Vagina (tissue), 2 donors: Measurements from ENCODE around the gene NME9. TPM values are rescaled to one million over a fixed set of nuclear protein-coding genes. Genes with fewer than 3 reads are reported as not detected.

Experiments used
- DNase-seq, 2 donors: peaks; one replicate each; pipeline ENCODE4 v3.0.0-alpha.2; 2017; ENCODE audit errors: extremely low spot score in 2 of 2
- H3K27ac ChIP-seq: fragments of 200-600 bp; sonication (generic); one replicate; pipeline ENCODE4 v1.5.1; 2019
- H3K27me3 ChIP-seq: fragments of 200-600 bp; sonication (generic); one replicate; pipeline ENCODE4 v1.5.1; 2019
- H3K36me3 ChIP-seq, 2 donors: fragments of 200-600 bp; sonication (generic); one replicate each; pipeline ENCODE4 v1.5.1; 2017 to 2019
- H3K4me1 ChIP-seq: fragments of 200-600 bp; sonication (generic); one replicate; pipeline ENCODE4 v1.5.1; 2019
- H3K4me3 ChIP-seq, 2 donors: fragments of 200-600 bp; sonication (generic); 1 replicate in 1 of 2; 2 replicates in 1 of 2; pipeline ENCODE4 v1.5.1; 2016 to 2019
- H3K9me3 ChIP-seq: fragments of 200-600 bp; sonication (generic); one replicate; pipeline ENCODE4 v1.5.1; 2019
- POLR2A ChIP-seq, 2 donors: fragments of 450-650 bp; IDR thresholded peaks; one replicate each; pipeline ENCODE4 v1.6.1; 2017; ENCODE audit warnings: antibody characterized with exemption in 2 of 2, mild to moderate bottlenecking in 2 of 2, moderate library complexity in 2 of 2
- POLR2AphosphoS5 ChIP-seq, 2 donors: sonication (generic); formaldehyde crosslinking; IDR thresholded peaks; one replicate each; pipeline ENCODE4 v1.9.0; 2017; ENCODE audit warnings: antibody characterized with exemption in 2 of 2, mild to moderate bottlenecking in 2 of 2, low read depth in 1 of 2; ENCODE audit not compliant: insufficient read depth in 1 of 2
- intact Hi-C: fragments of 100-400 bp; cut with DNase I; formaldehyde crosslinking; loops from one replicate; pipeline ENCODE4 v1.15.1; 2023
- total RNA-seq: library from RNA; depleted of rRNA; stranded (reverse); fragments of >200 nt; gene quantifications from one replicate; pipeline ENCODE4 v1.2.3, GENCODE V29; 2016
- TF ChIP-seq, protein P1 (sequence below), 3 experiments: fragments of 450-650 bp in 2 of 3; fragments of 200-600 bp in 1 of 3; sonication (generic) in 1 of 3; IDR thresholded peaks; one replicate each; pipeline ENCODE4 v1.5.1; 2017 to 2019; ENCODE audit warnings: antibody characterized with exemption in 3 of 3, mild to moderate bottlenecking in 2 of 3, moderate library complexity in 2 of 3

NME9 gene
- total RNA-seq, 1 donor from 2014 or later, result not detected

DNA sequence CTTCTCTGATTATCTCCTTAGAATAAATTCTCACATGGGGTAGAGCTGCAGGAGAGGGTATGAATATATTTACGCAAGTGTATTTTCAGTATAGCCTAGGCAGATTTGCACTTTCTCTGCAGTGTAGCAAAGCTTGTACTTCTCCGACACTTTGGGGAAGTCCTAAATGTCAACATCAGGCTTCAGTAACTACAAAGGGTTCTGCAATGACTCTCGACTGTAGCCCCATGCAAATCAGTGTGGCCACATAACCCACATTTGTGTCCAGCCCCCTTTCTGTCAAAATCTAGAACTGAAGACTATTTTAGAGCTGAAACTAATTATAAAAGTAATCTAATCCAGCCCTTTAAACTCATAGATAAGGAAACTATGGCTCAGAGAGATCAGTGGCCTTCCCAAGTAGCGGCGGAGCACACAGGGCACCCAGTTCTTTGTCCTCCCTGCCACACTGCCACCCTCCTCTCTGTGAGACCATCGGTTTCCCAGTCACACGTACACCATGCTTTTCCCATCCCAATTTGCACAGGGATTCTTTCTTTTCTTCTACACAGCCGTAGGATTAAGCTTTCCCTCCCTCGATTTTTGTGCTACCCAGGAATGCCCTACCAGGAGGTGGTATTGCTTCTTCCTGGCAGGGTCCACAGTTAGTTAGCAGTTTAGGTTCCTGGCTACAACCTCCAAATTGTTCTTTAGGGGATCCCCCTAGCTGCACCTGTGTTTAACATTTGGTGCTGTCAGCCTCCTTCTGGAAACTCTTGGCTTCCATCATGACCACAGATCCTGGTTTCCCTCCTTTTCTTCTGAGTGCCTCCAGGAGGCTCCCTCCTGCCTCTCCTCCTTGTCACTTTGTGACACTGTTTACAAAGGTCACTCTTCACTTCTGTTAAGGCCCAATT lies 41.7 kb upstream of the NME9 start:
- Histone ChIP-seq H3K9me3 (no peaks in the 10 kb centered on the region), H3K27ac (no peak overlapping the region), H3K4me3 (no peak overlapping the region), H3K36me3 (no peaks in the 10 kb centered on the region), H3K4me1 (peaks cover 23% of the 10 kb centered on the region), H3K27me3 (no peaks in the 10 kb centered on the region)
- no peak for DNase-seq
- intact Hi-C loops, result no loop called here
- TF ChIP-seq POLR2AphosphoS5 (IDR thresholded peaks at IDR 0.05; ENCODE audit: insufficient read depth in 1 of 2, low read depth in 1 of 2), result no peak
- TF ChIP-seq, protein P1, sequence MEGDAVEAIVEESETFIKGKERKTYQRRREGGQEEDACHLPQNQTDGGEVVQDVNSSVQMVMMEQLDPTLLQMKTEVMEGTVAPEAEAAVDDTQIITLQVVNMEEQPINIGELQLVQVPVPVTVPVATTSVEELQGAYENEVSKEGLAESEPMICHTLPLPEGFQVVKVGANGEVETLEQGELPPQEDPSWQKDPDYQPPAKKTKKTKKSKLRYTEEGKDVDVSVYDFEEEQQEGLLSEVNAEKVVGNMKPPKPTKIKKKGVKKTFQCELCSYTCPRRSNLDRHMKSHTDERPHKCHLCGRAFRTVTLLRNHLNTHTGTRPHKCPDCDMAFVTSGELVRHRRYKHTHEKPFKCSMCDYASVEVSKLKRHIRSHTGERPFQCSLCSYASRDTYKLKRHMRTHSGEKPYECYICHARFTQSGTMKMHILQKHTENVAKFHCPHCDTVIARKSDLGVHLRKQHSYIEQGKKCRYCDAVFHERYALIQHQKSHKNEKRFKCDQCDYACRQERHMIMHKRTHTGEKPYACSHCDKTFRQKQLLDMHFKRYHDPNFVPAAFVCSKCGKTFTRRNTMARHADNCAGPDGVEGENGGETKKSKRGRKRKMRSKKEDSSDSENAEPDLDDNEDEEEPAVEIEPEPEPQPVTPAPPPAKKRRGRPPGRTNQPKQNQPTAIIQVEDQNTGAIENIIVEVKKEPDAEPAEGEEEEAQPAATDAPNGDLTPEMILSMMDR (IDR thresholded peaks at IDR 0.05), result no peak
- no peak for TF ChIP-seq POLR2A (IDR thresholded peaks at IDR 0.05)

- DNase-seq, result no peak
- Histone ChIP-seq H3K27ac (no peak overlapping the region), H3K36me3 (no peaks in the 10 kb centered on the region), H3K9me3 (no peaks in the 10 kb centered on the region), H3K4me3 (no peak overlapping the region), H3K4me1 (peaks cover 28% of the 10 kb centered on the region), H3K27me3 (no peaks in the 10 kb centered on the region)
- TF ChIP-seq, protein P1 (IDR thresholded peaks at IDR 0.05), result no peak
- TF ChIP-seq POLR2AphosphoS5 (IDR thresholded peaks at IDR 0.05; ENCODE audit: insufficient read depth in 1 of 2, low read depth in 1 of 2) (no peak), POLR2A (IDR thresholded peaks at IDR 0.05) (no peak)
- intact Hi-C loops, result no loop called here
Measured at GRCh38 chr3:138370321-138370720, 40.7 kb upstream of the NME9 start.

GRCh38 chr3:138369151-138369900 lies 39.7 kb upstream of the NME9 start:
- Histone ChIP-seq H3K36me3 (no peaks in the 10 kb centered on the region), H3K9me3 (no peaks in the 10 kb centered on the region), H3K27me3 (no peaks in the 10 kb centered on the region), H3K4me1 (peaks cover 21% of the 10 kb centered on the region), H3K27ac (no peak overlapping the region), H3K4me3 (no peak overlapping the region)
- intact Hi-C loops, result no loop called here
- TF ChIP-seq POLR2A (IDR thresholded peaks at IDR 0.05) (no peak), POLR2AphosphoS5 (IDR thresholded peaks at IDR 0.05; ENCODE audit: insufficient read depth in 1 of 2, low read depth in 1 of 2) (no peak)
- TF ChIP-seq, protein P1 (IDR thresholded peaks at IDR 0.05), result no peak
- no peak for DNase-seq

DNA sequence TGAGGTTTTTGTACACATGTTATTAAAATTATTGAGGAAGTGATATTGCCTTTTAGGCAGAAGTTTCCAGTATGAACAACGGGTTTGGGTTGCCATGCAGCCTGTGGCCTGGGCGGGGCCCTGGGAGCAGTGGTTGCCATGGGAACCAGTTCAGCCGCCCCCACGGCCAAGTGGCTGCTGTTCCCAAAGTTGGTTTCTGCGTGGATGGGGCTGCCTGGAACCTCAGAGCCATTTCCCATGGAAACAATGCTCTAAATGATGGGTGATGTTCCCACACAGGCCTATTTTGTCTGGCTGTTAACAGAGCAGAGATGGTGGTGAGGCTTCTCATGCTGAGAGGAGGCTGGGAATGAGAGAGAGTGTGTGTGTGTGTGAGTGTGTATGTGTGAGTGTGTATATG lies 38.3 kb upstream of the NME9 start:
- Histone ChIP-seq H3K4me1 (peaks cover 21% of the 10 kb centered on the region), H3K4me3 (no peak overlapping the region), H3K27ac (no peak overlapping the region), H3K36me3 (no peaks in the 10 kb centered on the region), H3K27me3 (no peaks in the 10 kb centered on the region), H3K9me3 (no peaks in the 10 kb centered on the region)
- no peak for TF ChIP-seq POLR2AphosphoS5 (IDR thresholded peaks at IDR 0.05; ENCODE audit: insufficient read depth in 1 of 2, low read depth in 1 of 2)
- no peak for TF ChIP-seq POLR2A (IDR thresholded peaks at IDR 0.05)
- TF ChIP-seq, protein P1 (IDR thresholded peaks at IDR 0.05), result no peak
- DNase-seq, result no peak
- intact Hi-C loops, result no loop called here
